ENCODE results near the gene PRICKLE1.
A peak's percentile ranks its signal among the peaks of the same experiment; 100 is the strongest.

PRICKLE1 gene

DNA sequence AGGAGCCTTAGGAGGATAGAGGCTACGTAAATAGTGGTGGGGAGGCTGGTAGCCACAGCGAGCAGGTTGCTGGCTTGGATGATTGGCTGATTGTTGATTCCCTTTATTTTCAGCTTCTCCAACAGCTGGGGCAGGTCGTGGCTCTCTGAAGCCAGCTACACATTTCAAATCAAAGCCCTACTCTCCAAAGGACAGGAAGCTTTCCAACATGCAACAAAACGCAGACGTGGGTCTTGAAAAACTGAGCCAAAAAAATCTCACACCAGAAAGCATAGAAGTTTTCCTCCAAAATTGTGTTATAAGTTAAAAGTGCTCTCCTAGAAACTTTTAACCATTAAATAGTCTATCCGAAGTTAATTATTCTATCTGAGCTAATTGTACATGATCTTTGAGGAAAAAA is 37.6 kb upstream of the PRICKLE1 start:
- no peak for TF ChIP-seq CTCF (conservative IDR thresholded peaks at IDR 0.05)
- no peak overlapping the region for H3K27ac ChIP-seq

GRCh38 chr12:42625611-42626010 is 36.1 kb upstream of the PRICKLE1 start:
- peak overlapping the region; percentile 34 for H3K27ac ChIP-seq
- TF ChIP-seq CTCF (conservative IDR thresholded peaks at IDR 0.05), result no peak

GRCh38 chr12:42617622-42618021 is 28.1 kb upstream of the PRICKLE1 start:
- no peak overlapping the region for H3K27ac ChIP-seq
- no peak for TF ChIP-seq CTCF (conservative IDR thresholded peaks at IDR 0.05)

GRCh38 chr12:42615006-42615405 is 25.5 kb upstream of the PRICKLE1 start:
- TF ChIP-seq CTCF (conservative IDR thresholded peaks at IDR 0.05), result no peak
- H3K27ac ChIP-seq, result no peak overlapping the region

DNA sequence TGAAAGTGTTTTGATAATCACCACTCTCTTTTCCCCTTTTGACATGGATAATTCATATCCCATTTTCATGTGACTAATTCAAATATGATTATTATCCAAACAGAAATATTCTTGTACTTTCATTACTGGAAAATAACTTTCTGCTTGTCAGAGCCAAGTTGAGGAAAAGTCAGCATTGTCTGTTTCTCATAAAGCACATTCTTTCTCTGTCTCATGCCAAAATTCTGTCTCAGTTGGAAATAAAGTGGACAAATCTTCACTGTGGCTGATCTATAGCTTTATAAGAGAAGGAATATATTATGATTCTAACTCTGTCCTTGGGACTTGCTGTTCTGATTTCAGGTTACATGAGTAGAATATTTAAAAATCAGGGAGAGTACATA is 22.7 kb upstream of the PRICKLE1 start:
- no peak overlapping the region for H3K27ac ChIP-seq
- TF ChIP-seq CTCF (conservative IDR thresholded peaks at IDR 0.05), result no peak

DNA sequence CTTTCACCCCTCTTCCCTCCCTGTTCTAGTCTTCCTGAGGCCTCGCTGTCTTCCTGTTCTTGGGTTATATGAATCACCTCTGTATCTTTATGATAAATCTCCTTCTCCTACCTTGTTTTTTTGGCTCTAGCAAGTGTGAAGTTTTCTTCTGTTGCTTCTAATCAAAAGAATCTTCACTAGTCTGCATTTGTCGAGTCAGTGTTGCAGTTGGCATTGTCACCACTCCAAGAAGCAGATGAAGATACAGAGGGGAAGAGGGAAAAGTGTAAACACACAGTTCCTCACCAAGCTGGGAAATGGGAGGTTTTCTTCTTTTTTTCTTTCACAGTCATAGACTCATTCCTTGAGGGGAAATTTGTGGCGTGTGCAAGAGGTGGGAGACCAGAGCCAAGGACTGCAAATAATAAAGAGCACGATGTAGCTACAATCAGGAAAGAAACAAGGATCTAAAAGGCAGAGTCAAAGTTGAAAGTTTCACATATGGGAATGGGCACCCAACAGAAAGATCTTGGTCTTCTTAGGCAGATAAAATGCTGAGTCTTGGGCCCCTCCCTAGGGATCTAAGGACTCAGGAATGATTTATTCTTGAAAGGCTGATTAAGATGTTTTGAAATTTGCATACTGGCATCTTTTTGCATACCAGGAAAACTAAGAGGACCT is 22.2 kb upstream of the PRICKLE1 start:
- H3K27ac ChIP-seq, result no peak overlapping the region
- TF ChIP-seq CTCF (conservative IDR thresholded peaks at IDR 0.05), result no peak

DNA sequence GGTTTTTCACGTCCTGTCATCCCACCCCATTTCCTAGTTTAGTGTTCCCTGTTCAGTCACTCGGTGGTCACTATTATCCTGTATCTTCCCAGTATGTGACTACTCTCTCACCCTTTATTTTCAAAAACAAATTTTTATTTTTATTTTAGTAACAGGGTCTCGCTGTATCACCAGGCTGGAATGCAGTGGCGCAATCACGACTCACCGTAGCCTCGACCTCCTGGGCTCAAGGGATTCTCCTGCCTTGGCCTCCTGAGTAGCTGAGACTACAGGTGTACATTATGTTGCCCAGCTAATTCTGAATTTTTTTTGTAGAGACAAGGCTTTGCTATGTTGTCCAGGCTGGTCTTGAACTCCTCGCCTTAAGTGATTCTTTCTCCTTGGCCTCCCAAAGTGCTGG is 20.1 kb upstream of the PRICKLE1 start:
- TF ChIP-seq CTCF (conservative IDR thresholded peaks at IDR 0.05), result no peak
- H3K27ac ChIP-seq, result no peak overlapping the region

Measured in VCaP (cell line).